ENCODE data around the gene SPDYE2B. TPM values are rescaled to one million over a fixed set of nuclear protein-coding genes. Genes with fewer than 3 reads are reported as not detected.
A peak's percentile ranks its signal among the peaks of the same experiment; 100 is the strongest.
"Not testable (repeated sequence)": the region's sequence is repeated elsewhere in the genome, so short reads cannot be mapped to it uniquely, and the experiment has no call there.

The SPDYE2B gene
- total RNA-seq, 2 experiments from 2014 or later: not detected

GRCh38 chr7:102611675-102612325 lies 38.3 kb upstream of the SPDYE2B start:
- H3K27me3 Mint-ChIP-seq; intact Hi-C loops (cut with DNase I, micrococcal nuclease); H3K36me3 ChIP-seq (ENCODE audit: insufficient read depth, low read length); ATAC-seq (ENCODE audit: poor library complexity); POLR2A ChIA-PET; H3K9me3 Mint-ChIP-seq; H3K27ac Mint-ChIP-seq; H3K27ac ChIP-seq (ENCODE audit: low read depth in 1 of 2, low read length in 2 of 2); H3K36me3 Mint-ChIP-seq (ENCODE audit: low read depth); H3K4me1 Mint-ChIP-seq (ENCODE audit: low read depth); H3K4me1 ChIP-seq (ENCODE audit: insufficient read depth, low read length); H3K27me3 ChIP-seq (ENCODE audit: control insufficient read depth in 1 of 2, insufficient read depth in 2 of 2, low read length in 2 of 2); H3K9me3 ChIP-seq (ENCODE audit: control insufficient read depth in 1 of 2, insufficient read depth in 1 of 2, low read length in 2 of 2); H3K4me3 ChIP-seq (ENCODE audit: low read length); H3K4me3 Mint-ChIP-seq; CTCF ChIA-PET: not testable (repeated sequence)
- peak in 4 of 14 experiments; percentile 2 to 33 (median 14) for DNase-seq

- H3K4me1 ChIP-seq (ENCODE audit: insufficient read depth, low read length); H3K27me3 ChIP-seq (ENCODE audit: control insufficient read depth in 1 of 2, insufficient read depth in 2 of 2, low read length in 2 of 2); H3K4me3 Mint-ChIP-seq; intact Hi-C loops (cut with DNase I, micrococcal nuclease); H3K36me3 ChIP-seq (ENCODE audit: insufficient read depth, low read length); H3K27ac Mint-ChIP-seq; CTCF ChIA-PET; H3K4me1 Mint-ChIP-seq (ENCODE audit: low read depth); H3K27ac ChIP-seq (ENCODE audit: low read depth in 1 of 2, low read length in 2 of 2); ATAC-seq (ENCODE audit: poor library complexity); H3K27me3 Mint-ChIP-seq; POLR2A ChIA-PET; H3K4me3 ChIP-seq (ENCODE audit: low read length); H3K9me3 Mint-ChIP-seq; H3K36me3 Mint-ChIP-seq (ENCODE audit: low read depth); H3K9me3 ChIP-seq (ENCODE audit: control insufficient read depth in 1 of 2, insufficient read depth in 1 of 2, low read length in 2 of 2): not testable (repeated sequence)
- DNase-seq: peak in 1 of 14 experiments; percentile 29
Measured at GRCh38 chr7:102613575-102614345, 36.4 kb upstream of the SPDYE2B start.

GRCh38 chr7:102614346-102614697 lies 35.8 kb upstream of the SPDYE2B start:
- intact Hi-C loops (cut with DNase I, micrococcal nuclease); H3K27ac Mint-ChIP-seq; H3K4me3 ChIP-seq (ENCODE audit: low read length); H3K27me3 ChIP-seq (ENCODE audit: control insufficient read depth in 1 of 2, insufficient read depth in 2 of 2, low read length in 2 of 2); DNase-seq; H3K4me3 Mint-ChIP-seq; H3K9me3 ChIP-seq (ENCODE audit: control insufficient read depth in 1 of 2, insufficient read depth in 1 of 2, low read length in 2 of 2); ATAC-seq (ENCODE audit: poor library complexity); H3K36me3 ChIP-seq (ENCODE audit: insufficient read depth, low read length); CTCF ChIA-PET; H3K27me3 Mint-ChIP-seq; H3K9me3 Mint-ChIP-seq; H3K36me3 Mint-ChIP-seq (ENCODE audit: low read depth); H3K4me1 ChIP-seq (ENCODE audit: insufficient read depth, low read length); H3K27ac ChIP-seq (ENCODE audit: low read depth in 1 of 2, low read length in 2 of 2); POLR2A ChIA-PET; H3K4me1 Mint-ChIP-seq (ENCODE audit: low read depth): not testable (repeated sequence)

- CTCF ChIA-PET; H3K27me3 Mint-ChIP-seq; DNase-seq; H3K4me3 ChIP-seq (ENCODE audit: low read length); H3K27ac ChIP-seq (ENCODE audit: low read depth in 1 of 2, low read length in 2 of 2); POLR2A ChIA-PET; H3K9me3 ChIP-seq (ENCODE audit: control insufficient read depth in 1 of 2, insufficient read depth in 1 of 2, low read length in 2 of 2); H3K27ac Mint-ChIP-seq; H3K27me3 ChIP-seq (ENCODE audit: control insufficient read depth in 1 of 2, insufficient read depth in 2 of 2, low read length in 2 of 2); H3K4me1 ChIP-seq (ENCODE audit: insufficient read depth, low read length); intact Hi-C loops (cut with DNase I, micrococcal nuclease); H3K4me3 Mint-ChIP-seq; ATAC-seq (ENCODE audit: poor library complexity); H3K9me3 Mint-ChIP-seq; H3K36me3 ChIP-seq (ENCODE audit: insufficient read depth, low read length); H3K4me1 Mint-ChIP-seq (ENCODE audit: low read depth); H3K36me3 Mint-ChIP-seq (ENCODE audit: low read depth): not testable (repeated sequence)
Measured at GRCh38 chr7:102614873-102615272, 35.2 kb upstream of the SPDYE2B start.

- POLR2A ChIA-PET; H3K27me3 Mint-ChIP-seq; H3K36me3 Mint-ChIP-seq (ENCODE audit: low read depth); H3K27ac Mint-ChIP-seq; H3K27ac ChIP-seq (ENCODE audit: low read depth in 1 of 2, low read length in 2 of 2); H3K4me3 ChIP-seq (ENCODE audit: low read length); DNase-seq; H3K4me1 ChIP-seq (ENCODE audit: insufficient read depth, low read length); H3K4me1 Mint-ChIP-seq (ENCODE audit: low read depth); H3K9me3 ChIP-seq (ENCODE audit: control insufficient read depth in 1 of 2, insufficient read depth in 1 of 2, low read length in 2 of 2); intact Hi-C loops (cut with DNase I, micrococcal nuclease); H3K36me3 ChIP-seq (ENCODE audit: insufficient read depth, low read length); H3K4me3 Mint-ChIP-seq; CTCF ChIA-PET; H3K9me3 Mint-ChIP-seq; H3K27me3 ChIP-seq (ENCODE audit: control insufficient read depth in 1 of 2, insufficient read depth in 2 of 2, low read length in 2 of 2); ATAC-seq (ENCODE audit: poor library complexity): not testable (repeated sequence)
Measured at GRCh38 chr7:102615930-102616329, 34.2 kb upstream of the SPDYE2B start.

GRCh38 chr7:102616507-102617125 lies 33.5 kb upstream of the SPDYE2B start, which contains the start of gene RASA4:
Gene RASA4, minus strand, starts transcription at chr7:102616756. Its CDS starts 67 bp downstream, at chr7:102616689.
- H3K36me3 Mint-ChIP-seq (ENCODE audit: low read depth); H3K4me1 Mint-ChIP-seq (ENCODE audit: low read depth); H3K27ac ChIP-seq (ENCODE audit: low read depth in 1 of 2, low read length in 2 of 2); H3K4me1 ChIP-seq (ENCODE audit: insufficient read depth, low read length); POLR2A ChIA-PET; H3K4me3 Mint-ChIP-seq; H3K27me3 Mint-ChIP-seq; H3K27ac Mint-ChIP-seq; CTCF ChIA-PET; H3K9me3 Mint-ChIP-seq; H3K27me3 ChIP-seq (ENCODE audit: control insufficient read depth in 1 of 2, insufficient read depth in 2 of 2, low read length in 2 of 2); H3K36me3 ChIP-seq (ENCODE audit: insufficient read depth, low read length); intact Hi-C loops (cut with DNase I, micrococcal nuclease); H3K9me3 ChIP-seq (ENCODE audit: control insufficient read depth in 1 of 2, insufficient read depth in 1 of 2, low read length in 2 of 2): not testable (repeated sequence)
- DNase-seq: peak in 12 of 14 experiments; percentile 9 to 69 (median 26)
- H3K4me3 ChIP-seq (ENCODE audit: low read length): peak within 1 kb of the TSS; percentile 34
- ATAC-seq (ENCODE audit: poor library complexity): peak; percentile 100

GRCh38 chr7:102618122-102618521 lies 32.0 kb upstream of the SPDYE2B start:
- H3K27ac Mint-ChIP-seq; H3K4me3 ChIP-seq (ENCODE audit: low read length); intact Hi-C loops (cut with DNase I, micrococcal nuclease); H3K27ac ChIP-seq (ENCODE audit: low read depth in 1 of 2, low read length in 2 of 2); H3K4me1 ChIP-seq (ENCODE audit: insufficient read depth, low read length); CTCF ChIA-PET; POLR2A ChIA-PET; H3K36me3 Mint-ChIP-seq (ENCODE audit: low read depth); H3K36me3 ChIP-seq (ENCODE audit: insufficient read depth, low read length); H3K9me3 ChIP-seq (ENCODE audit: control insufficient read depth in 1 of 2, insufficient read depth in 1 of 2, low read length in 2 of 2); H3K27me3 ChIP-seq (ENCODE audit: control insufficient read depth in 1 of 2, insufficient read depth in 2 of 2, low read length in 2 of 2); H3K4me3 Mint-ChIP-seq; ATAC-seq (ENCODE audit: poor library complexity); H3K4me1 Mint-ChIP-seq (ENCODE audit: low read depth); H3K27me3 Mint-ChIP-seq; H3K9me3 Mint-ChIP-seq: not testable (repeated sequence)
- peak in 3 of 14 experiments; percentile 1 to 19 (median 6) for DNase-seq

Measured in CD4-positive, alpha-beta T cell (primary cell).